HG03135 (cell line): ENCODE data around the gene CCDC92B.
"Not testable (repeated sequence)": the region's sequence is repeated elsewhere in the genome, so short reads cannot be mapped to it uniquely, and the experiment has no call there.

Experiments used
- ATAC-seq: cut with Tn5 transposase; IDR thresholded peaks from one replicate; pipeline ENCODE4 v1.9.1; 2021; ENCODE audit warnings: mild to moderate bottlenecking, moderate library complexity; ENCODE audit not compliant: unreplicated experiment

Gene CCDC92B

GRCh38 chr17:2691069-2691871, 58.2 kb downstream of the CCDC92B start:
- no peak for ATAC-seq

GRCh38 chr17:2690165-2691068, 59.0 kb downstream of the CCDC92B start:
- ATAC-seq = no peak

GRCh38 chr17:2689411-2690164, 59.9 kb downstream of the CCDC92B start:
- no peak for ATAC-seq

- no peak for ATAC-seq
Observed at GRCh38 chr17:2688351-2689342, 60.8 kb downstream of the CCDC92B start.

GRCh38 chr17:2687074-2687418, 62.4 kb downstream of the CCDC92B start:
- ATAC-seq = no peak

- no peak for ATAC-seq
Observed at GRCh38 chr17:2685696-2686095, 63.8 kb downstream of the CCDC92B start.

- ATAC-seq = no peak
Observed at GRCh38 chr17:2684549-2684948, 64.9 kb downstream of the CCDC92B start.

GRCh38 chr17:2683912-2684311, 65.5 kb downstream of the CCDC92B start:
- ATAC-seq = no peak

GRCh38 chr17:2682176-2682938, 67.1 kb downstream of the CCDC92B start:
- no peak for ATAC-seq

- no peak for ATAC-seq
Observed at GRCh38 chr17:2681650-2682049, 67.8 kb downstream of the CCDC92B start.

- no peak for ATAC-seq
Observed at GRCh38 chr17:2680961-2681360, 68.5 kb downstream of the CCDC92B start.

- ATAC-seq = not testable (repeated sequence)
Observed at GRCh38 chr17:2679247-2679646, 70.2 kb downstream of the CCDC92B start.
